HUES48 (cell line): ENCODE measurements around the gene OBP2A.
"Not testable (repeated sequence)": the region's sequence is repeated elsewhere in the genome, so short reads cannot be mapped to it uniquely, and the experiment has no call there.

ENCODE experiments used
- H3K27ac ChIP-seq: one replicate; pipeline ENCODE4 v1.7.0; 2013; ENCODE audit warnings: low read depth, low read length, inconsistent platforms
- H3K27me3 ChIP-seq: 2 replicates; pipeline ENCODE4 v1.6.1; 2013; ENCODE audit warnings: mild to moderate bottlenecking, low read length; ENCODE audit not compliant: control insufficient read depth, insufficient read depth
- H3K36me3 ChIP-seq: 2 replicates; pipeline ENCODE4 v1.6.1; 2013; ENCODE audit warnings: low read length; ENCODE audit not compliant: control insufficient read depth, insufficient read depth
- H3K4me1 ChIP-seq: 2 replicates; pipeline ENCODE4 v1.6.1; 2013; ENCODE audit warnings: mild to moderate bottlenecking, low read length; ENCODE audit not compliant: control insufficient read depth, insufficient read depth
- H3K4me3 ChIP-seq: 2 replicates; pipeline ENCODE4 v1.5.1; 2013; ENCODE audit warnings: mild to moderate bottlenecking, low read depth, low read length
- H3K9ac ChIP-seq: 2 replicates; pipeline ENCODE4 v1.6.1; 2013; ENCODE audit warnings: mild to moderate bottlenecking, low read depth, low read length, moderate library complexity
- H3K9me3 ChIP-seq: 2 replicates; pipeline ENCODE4 v1.6.1; 2013; ENCODE audit warnings: low read length; ENCODE audit not compliant: control insufficient read depth, insufficient read depth

The OBP2A gene

GRCh38 chr9:135513906-135514305 lies 32.0 kb upstream of the OBP2A start:
- not testable (repeated sequence) for H3K9me3 ChIP-seq, H3K9ac ChIP-seq, H3K27me3 ChIP-seq, H3K4me1 ChIP-seq, H3K36me3 ChIP-seq, H3K27ac ChIP-seq, H3K4me3 ChIP-seq

GRCh38 chr9:135514342-135515082 lies 31.4 kb upstream of the OBP2A start:
- H3K9ac ChIP-seq, result no peak overlapping the region
- H3K4me1 ChIP-seq, result no peaks in the 10 kb centered on the region
- no peaks in the 10 kb centered on the region for H3K9me3 ChIP-seq
- H3K36me3 ChIP-seq, result no peaks in the 10 kb centered on the region
- H3K4me3 ChIP-seq, result no peak overlapping the region
- H3K27ac ChIP-seq, result no peak overlapping the region
- H3K27me3 ChIP-seq, result no peaks in the 10 kb centered on the region

GRCh38 chr9:135515083-135515951 lies 30.6 kb upstream of the OBP2A start:
- Histone ChIP-seq H3K4me3 (no peak overlapping the region), H3K27ac (no peak overlapping the region)

GRCh38 chr9:135516132-135516860 lies 29.6 kb upstream of the OBP2A start:
- no peaks in the 10 kb centered on the region for H3K9me3 ChIP-seq
- H3K36me3 ChIP-seq, result no peaks in the 10 kb centered on the region

More at GRCh38 chr9:135515083-135515951, 30.6 kb upstream of the OBP2A start:
- Histone ChIP-seq H3K9ac (no peak overlapping the region), H3K36me3 (no peaks in the 10 kb centered on the region), H3K9me3 (no peaks in the 10 kb centered on the region), H3K27me3 (no peaks in the 10 kb centered on the region), H3K4me1 (no peaks in the 10 kb centered on the region)

GRCh38 chr9:135517407-135517822 lies 28.5 kb upstream of the OBP2A start:
- Histone ChIP-seq H3K27me3 (no peaks in the 10 kb centered on the region), H3K4me1 (no peaks in the 10 kb centered on the region), H3K36me3 (no peaks in the 10 kb centered on the region)

More at GRCh38 chr9:135516132-135516860, 29.6 kb upstream of the OBP2A start:
- Histone ChIP-seq H3K4me1 (no peaks in the 10 kb centered on the region), H3K4me3 (no peak overlapping the region), H3K27me3 (no peaks in the 10 kb centered on the region), H3K27ac (no peak overlapping the region), H3K9ac (no peak overlapping the region)

GRCh38 chr9:135519179-135519971 lies 26.6 kb upstream of the OBP2A start:
- no peak overlapping the region for H3K9ac ChIP-seq
- no peak overlapping the region for H3K4me3 ChIP-seq
- no peak overlapping the region for H3K27ac ChIP-seq
- H3K4me1 ChIP-seq, result no peaks in the 10 kb centered on the region
- H3K27me3 ChIP-seq, result no peaks in the 10 kb centered on the region
- no peaks in the 10 kb centered on the region for H3K36me3 ChIP-seq
- H3K9me3 ChIP-seq, result no peaks in the 10 kb centered on the region

More at GRCh38 chr9:135517407-135517822, 28.5 kb upstream of the OBP2A start:
- Histone ChIP-seq H3K27ac (no peak overlapping the region), H3K9me3 (no peaks in the 10 kb centered on the region), H3K4me3 (no peak overlapping the region), H3K9ac (no peak overlapping the region)

- Histone ChIP-seq H3K27ac (no peak within 1 kb of the TSS), H3K9me3 (no peaks in the 10 kb centered on the region), H3K36me3 (no peaks in the 10 kb centered on the region), H3K9ac (no peak within 1 kb of the TSS), H3K4me1 (no peaks in the 10 kb centered on the region), H3K4me3 (no peak within 1 kb of the TSS), H3K27me3 (no peaks in the 10 kb centered on the region)
Observed at GRCh38 chr9:135520916-135521607, 24.9 kb upstream of the OBP2A start, which contains the start of gene LCN1. Gene LCN1, plus strand, starts transcription at chr9:135521440. Its CDS starts 58 bp downstream, at chr9:135521498.

GRCh38 chr9:135521608-135522095 lies 24.3 kb upstream of the OBP2A start:
- Histone ChIP-seq H3K4me3 (no peak overlapping the region), H3K27ac (no peak overlapping the region), H3K27me3 (no peaks in the 10 kb centered on the region), H3K4me1 (peaks cover under 1% of the 10 kb centered on the region; the same call in 1 of the 2 replicates), H3K36me3 (no peaks in the 10 kb centered on the region), H3K9me3 (no peaks in the 10 kb centered on the region), H3K9ac (no peak overlapping the region)

GRCh38 chr9:135522137-135522877 lies 23.6 kb upstream of the OBP2A start:
- Histone ChIP-seq H3K9me3 (no peaks in the 10 kb centered on the region), H3K27me3 (no peaks in the 10 kb centered on the region), H3K27ac (no peak overlapping the region), H3K36me3 (no peaks in the 10 kb centered on the region), H3K4me1 (peaks cover 5% of the 10 kb centered on the region; the same call in 1 of the 2 replicates), H3K9ac (no peak overlapping the region), H3K4me3 (no peak overlapping the region)
